ENCODE measurements around the gene PACRG. TPM values are rescaled to one million over a fixed set of nuclear protein-coding genes. Genes with fewer than 3 reads are reported as not detected.

The PACRG gene
- total RNA-seq, 1 experiment from 2014 or later = 0.26 TPM

DNA sequence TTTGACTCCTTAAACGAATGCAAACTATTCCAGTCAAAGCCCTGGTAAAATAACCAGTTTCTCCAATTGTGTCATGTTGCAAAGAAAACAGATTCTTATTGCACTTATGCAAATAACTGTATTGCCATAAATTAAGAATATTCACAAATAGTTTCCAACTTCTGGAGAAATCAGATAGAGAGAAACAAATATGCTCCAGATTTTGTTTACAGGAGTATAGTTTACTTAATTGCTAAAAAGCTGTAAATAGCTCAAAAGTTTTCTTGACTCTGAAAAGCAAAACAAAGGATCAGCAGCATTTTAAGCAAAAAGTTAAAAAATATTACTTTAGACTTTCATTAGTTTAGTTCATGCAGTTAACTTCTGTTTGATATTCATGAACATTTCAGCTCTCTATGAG is 304.2 kb downstream of the PACRG start:
- Histone ChIP-seq H2BK12ac (ENCODE audit: insufficient read length, low read depth, low read length) (no peak overlapping the region), H2BK15ac (ENCODE audit: low read depth, low read length) (no peak overlapping the region), H3K4me2 (ENCODE audit: insufficient read depth, insufficient read length, low read length) (no peak overlapping the region), H3K23me2 (ENCODE audit: insufficient read length, low read depth, low read length, poor library complexity, severe bottlenecking) (no peaks in the 10 kb centered on the region), H3K27ac (ENCODE audit: insufficient read length, low read depth, low read length) (no peak overlapping the region), H3K9me3 (ENCODE audit: control insufficient read depth, low read depth, low read length) (no peaks in the 10 kb centered on the region), H4K8ac (replicated peaks; ENCODE audit: insufficient read length, low read depth, low read length) (no peak overlapping the region), H2AFZ (ENCODE audit: low read length) (no peak overlapping the region), H3K14ac (ENCODE audit: insufficient read depth, low read length) (no peak overlapping the region), H3K4ac (ENCODE audit: low read depth, low read length) (no peak overlapping the region), H2BK120ac (ENCODE audit: low read depth, low read length, poor library complexity, severe bottlenecking) (no peak overlapping the region), H3K9ac (ENCODE audit: extremely low read depth, insufficient read length, low read length) (no peak overlapping the region), H3K79me1 (ENCODE audit: insufficient read depth, low read depth, low read length, poor library complexity, severe bottlenecking) (no peaks in the 10 kb centered on the region), H3K79me2 (ENCODE audit: insufficient read depth, low read length) (no peaks in the 10 kb centered on the region), H3T11ph (ENCODE audit: low read length) (no peak overlapping the region), H3K27me3 (ENCODE audit: insufficient read depth, low read length) (no peaks in the 10 kb centered on the region), H4K5ac (ENCODE audit: insufficient read length, low read depth, low read length) (no peak overlapping the region), H2BK20ac (ENCODE audit: low read depth, low read length, poor library complexity, severe bottlenecking) (no peak overlapping the region), H4K91ac (ENCODE audit: insufficient read length, low read depth, low read length) (no peak overlapping the region), H2BK5ac (ENCODE audit: insufficient read length, low read length) (no peak overlapping the region), H4K20me1 (ENCODE audit: control insufficient read depth, insufficient read depth, insufficient read length) (no peaks in the 10 kb centered on the region), H3K56ac (ENCODE audit: insufficient read length, low read depth, low read length) (no peak overlapping the region), H3K4me1 (ENCODE audit: insufficient read depth, low read length) (no peaks in the 10 kb centered on the region), H3K18ac (ENCODE audit: insufficient read length, low read depth, low read length) (no peak overlapping the region), H2AK5ac (ENCODE audit: insufficient read length, low read length) (no peak overlapping the region), H3K23ac (ENCODE audit: insufficient read length, low read depth, low read length) (no peak overlapping the region)
- Mint-ChIP-seq H3K4me1 (peaks cover 2 to 7% of the 10 kb centered on the region in 2 experiments; a peak in 2 of 4 replicates), H3K27me3 (ENCODE audit: low read depth) (no peaks in the 10 kb centered on the region), H3K4me3 (no peak overlapping the region), H3K36me3 (ENCODE audit: insufficient read depth in 1 of 3, low read depth in 3 of 3) (peaks cover 2 to 5% (median 4%) of the 10 kb centered on the region in 3 experiments; a peak in 4 of 7 replicates), H3K27ac (no peak overlapping the region), H3K9me3 (peaks cover 3 to 22% of the 10 kb centered on the region in 2 experiments; a peak in 4 of 5 replicates)
- DNase-seq = no peak
- TF ChIP-seq, protein P1, sequence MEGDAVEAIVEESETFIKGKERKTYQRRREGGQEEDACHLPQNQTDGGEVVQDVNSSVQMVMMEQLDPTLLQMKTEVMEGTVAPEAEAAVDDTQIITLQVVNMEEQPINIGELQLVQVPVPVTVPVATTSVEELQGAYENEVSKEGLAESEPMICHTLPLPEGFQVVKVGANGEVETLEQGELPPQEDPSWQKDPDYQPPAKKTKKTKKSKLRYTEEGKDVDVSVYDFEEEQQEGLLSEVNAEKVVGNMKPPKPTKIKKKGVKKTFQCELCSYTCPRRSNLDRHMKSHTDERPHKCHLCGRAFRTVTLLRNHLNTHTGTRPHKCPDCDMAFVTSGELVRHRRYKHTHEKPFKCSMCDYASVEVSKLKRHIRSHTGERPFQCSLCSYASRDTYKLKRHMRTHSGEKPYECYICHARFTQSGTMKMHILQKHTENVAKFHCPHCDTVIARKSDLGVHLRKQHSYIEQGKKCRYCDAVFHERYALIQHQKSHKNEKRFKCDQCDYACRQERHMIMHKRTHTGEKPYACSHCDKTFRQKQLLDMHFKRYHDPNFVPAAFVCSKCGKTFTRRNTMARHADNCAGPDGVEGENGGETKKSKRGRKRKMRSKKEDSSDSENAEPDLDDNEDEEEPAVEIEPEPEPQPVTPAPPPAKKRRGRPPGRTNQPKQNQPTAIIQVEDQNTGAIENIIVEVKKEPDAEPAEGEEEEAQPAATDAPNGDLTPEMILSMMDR (conservative IDR thresholded peaks at IDR 0.05) = no peak
- WGBS (ENCODE audit: extremely low coverage, insufficient read length, low lambda C conversion rate) = no CpG with 5 or more reads among the region's 1 CpG
